Measurements from ENCODE around the gene BDH1. TPM values are rescaled to one million over a fixed set of nuclear protein-coding genes. Genes with fewer than 3 reads are reported as not detected.

Gene BDH1
- total and polyA plus RNA-seq, 2 donors: 6.9 to 13.7 TPM

DNA sequence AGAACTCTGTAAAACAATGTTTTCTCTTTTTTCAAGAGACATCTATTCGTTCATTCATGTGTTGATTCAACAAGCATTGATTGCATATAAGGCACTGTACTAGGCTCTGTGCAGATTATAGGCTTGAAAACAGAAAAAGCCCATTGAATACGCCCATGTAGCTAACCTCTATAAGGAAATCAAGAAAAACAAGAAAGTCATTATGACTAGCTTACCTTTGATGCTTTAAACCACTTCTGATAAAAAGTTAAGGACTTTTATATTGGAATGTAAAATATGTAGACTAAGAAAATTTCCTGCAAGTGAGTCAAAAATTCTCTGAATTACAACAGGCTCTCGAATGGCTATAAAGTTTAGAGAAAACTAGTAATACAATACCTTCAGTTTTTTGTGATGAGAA is 92.5 kb downstream of the BDH1 start:
- H3K4me3 ChIP-seq (ENCODE audit: low read depth, low read length): no peak overlapping the region
- no peaks in the 10 kb centered on the region for H3K4me1 ChIP-seq (ENCODE audit: insufficient read depth)
- no peak overlapping the region for H3K27ac ChIP-seq (ENCODE audit: low read depth)
- no peaks in the 10 kb centered on the region for H3K36me3 ChIP-seq (ENCODE audit: insufficient read depth)
- 64% methylated on average over 3 of the region's 3 CpGs for WGBS
- no peak for DNase-seq (ENCODE audit: extremely low spot score)

GRCh38 chr3:197462808-197463207 is 93.0 kb downstream of the BDH1 start:
- Histone ChIP-seq H3K27ac (ENCODE audit: low read depth) (no peak overlapping the region), H3K4me1 (ENCODE audit: insufficient read depth) (no peaks in the 10 kb centered on the region), H3K4me3 (ENCODE audit: low read depth, low read length) (no peak overlapping the region), H3K36me3 (ENCODE audit: insufficient read depth) (no peaks in the 10 kb centered on the region)
- no peak for DNase-seq (ENCODE audit: extremely low spot score)
- 73% methylated on average over 7 of the region's 7 CpGs for WGBS

- WGBS: 77% methylated on average over 6 of the region's 6 CpGs
- no peaks in the 10 kb centered on the region for H3K36me3 ChIP-seq (ENCODE audit: insufficient read depth)
- no peaks in the 10 kb centered on the region for H3K4me1 ChIP-seq (ENCODE audit: insufficient read depth)
These were observed 95.1 kb downstream of the BDH1 start for GRCh38 chr3:197460639-197461038.

DNA sequence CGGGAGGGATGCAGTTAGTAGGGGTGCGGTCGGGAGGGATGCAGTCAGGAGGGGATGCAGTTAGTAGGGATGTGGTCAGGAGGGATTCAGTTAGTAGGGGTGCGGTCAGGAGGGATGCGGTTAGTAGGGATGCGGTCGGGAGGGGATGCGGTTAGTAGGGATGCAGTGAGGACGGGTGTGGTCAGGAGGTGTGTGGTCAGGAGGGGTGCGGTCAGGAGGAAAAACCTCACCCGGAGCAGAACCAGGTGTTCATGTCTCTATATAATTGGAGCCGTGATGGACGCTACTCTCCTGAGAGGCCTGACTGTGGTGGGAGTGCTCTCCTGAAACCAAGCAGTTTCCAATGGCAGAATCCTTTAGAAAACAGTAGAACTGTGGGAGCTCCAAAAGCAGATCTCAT is 95.8 kb downstream of the BDH1 start:
- Histone ChIP-seq H3K4me1 (ENCODE audit: insufficient read depth) (no peaks in the 10 kb centered on the region), H3K36me3 (ENCODE audit: insufficient read depth) (no peaks in the 10 kb centered on the region), H3K27ac (ENCODE audit: low read depth) (no peak overlapping the region), H3K4me3 (ENCODE audit: low read depth, low read length) (no peak overlapping the region)
- WGBS: 75% methylated on average over 13 of the region's 13 CpGs
- no peak for DNase-seq (ENCODE audit: extremely low spot score)

More at GRCh38 chr3:197460639-197461038, 95.1 kb downstream of the BDH1 start:
- Histone ChIP-seq H3K4me3 (ENCODE audit: low read depth, low read length) (no peak overlapping the region), H3K27ac (ENCODE audit: low read depth) (no peak overlapping the region)
- no peak for DNase-seq (ENCODE audit: extremely low spot score)

Small RNA genes within 50 kb of the gene (small RNA-seq; reads per million reads assigned to genes)
- not detected for gene AC132008.1

Other genes with a start within 250 kb of the BDH1 start
- 7.9 TPM for gene RUBCN, start 180.9 kb upstream of the BDH1 start, total RNA-seq
- gene RUBCN, start 180.9 kb upstream of the BDH1 start, polyA plus RNA-seq: 14.6 TPM
- 56.4 TPM for gene FYTTD1, start 193.9 kb upstream of the BDH1 start, total RNA-seq
- 36.5 TPM for gene FYTTD1, start 193.9 kb upstream of the BDH1 start, polyA plus RNA-seq
- gene LRCH3, start 235.3 kb upstream of the BDH1 start, total RNA-seq: 138 TPM
- 21.1 TPM for gene LRCH3, start 235.3 kb upstream of the BDH1 start, polyA plus RNA-seq

All from urinary bladder (tissue), 4 donors.